ENCODE measurements around the gene RNPS1.

The RNPS1 gene

GRCh38 chr16:2282262-2282661, 14.3 kb upstream of the RNPS1 start:
- TF ChIP-seq CTCF (IDR thresholded peaks at IDR 0.05; ENCODE audit: low read depth, low read length) = no peak
- in situ Hi-C loops (cut with HindIII; ENCODE audit: low sequenced_read_pairs) = no loop called here
- DNase-seq (ENCODE audit: low read depth, low spot score) = no peak
- no peak overlapping the region for H3K4me3 ChIP-seq (ENCODE audit: low read depth, low read length)

- H3K4me3 ChIP-seq (ENCODE audit: low read depth, low read length) = no peak overlapping the region
- no peak for DNase-seq (ENCODE audit: low read depth, low spot score)
- TF ChIP-seq CTCF (IDR thresholded peaks at IDR 0.05; ENCODE audit: low read depth, low read length) = no peak
- in situ Hi-C loops (cut with HindIII; ENCODE audit: low sequenced_read_pairs) = no loop called here
Measured at GRCh38 chr16:2280981-2281542, 13.1 kb upstream of the RNPS1 start.

GRCh38 chr16:2280461-2280860, 12.5 kb upstream of the RNPS1 start:
- in situ Hi-C loops (cut with HindIII; ENCODE audit: low sequenced_read_pairs) = no loop called here
- no peak for DNase-seq (ENCODE audit: low read depth, low spot score)
- no peak overlapping the region for H3K4me3 ChIP-seq (ENCODE audit: low read depth, low read length)
- TF ChIP-seq CTCF (IDR thresholded peaks at IDR 0.05; ENCODE audit: low read depth, low read length) = no peak

- TF ChIP-seq CTCF (IDR thresholded peaks at IDR 0.05; ENCODE audit: low read depth, low read length) = no peak
- DNase-seq (ENCODE audit: low read depth, low spot score) = no peak
- no peak overlapping the region for H3K4me3 ChIP-seq (ENCODE audit: low read depth, low read length)
- in situ Hi-C loops (cut with HindIII; ENCODE audit: low sequenced_read_pairs) = no loop called here
Measured at GRCh38 chr16:2278956-2279800, 11.3 kb upstream of the RNPS1 start.

GRCh38 chr16:2278272-2278608, 10.3 kb upstream of the RNPS1 start:
- H3K4me3 ChIP-seq (ENCODE audit: low read depth, low read length) = no peak overlapping the region
- no peak for DNase-seq (ENCODE audit: low read depth, low spot score)
- in situ Hi-C loops (cut with HindIII; ENCODE audit: low sequenced_read_pairs) = no loop called here
- peak; percentile 12 for TF ChIP-seq CTCF (IDR thresholded peaks at IDR 0.05; ENCODE audit: low read depth, low read length)

GRCh38 chr16:2277466-2278271, 9.7 kb upstream of the RNPS1 start:
- in situ Hi-C loops (cut with HindIII; ENCODE audit: low sequenced_read_pairs) = no loop called here
- no peak for DNase-seq (ENCODE audit: low read depth, low spot score)
- H3K4me3 ChIP-seq (ENCODE audit: low read depth, low read length) = no peak overlapping the region
- no peak for TF ChIP-seq CTCF (IDR thresholded peaks at IDR 0.05; ENCODE audit: low read depth, low read length)

All from astrocyte of the spinal cord (primary cell).